ENCODE measurements around the gene RPLP2.

Gene RPLP2

DNA sequence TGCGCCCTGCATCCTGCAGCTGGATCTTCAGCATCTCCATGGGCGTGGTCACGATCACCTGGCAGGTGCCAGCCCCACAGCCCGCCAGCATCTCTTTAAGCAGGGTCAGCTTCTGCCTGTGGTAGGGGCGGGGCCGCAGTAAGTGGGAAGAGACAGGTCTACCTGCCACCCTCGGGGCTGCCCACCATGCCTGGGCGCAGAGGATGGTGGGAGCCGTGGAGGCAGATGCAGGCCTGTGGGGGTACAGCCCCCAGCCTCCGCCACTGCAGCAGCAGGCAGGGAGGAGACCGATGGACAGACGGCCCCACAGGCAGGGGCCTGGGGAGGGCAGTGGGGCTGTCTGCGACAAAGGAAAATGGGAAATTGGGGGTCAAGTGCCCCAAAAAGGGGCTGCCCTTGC is 16.9 kb upstream of the RPLP2 start:
- DNase-seq = no peak

DNA sequence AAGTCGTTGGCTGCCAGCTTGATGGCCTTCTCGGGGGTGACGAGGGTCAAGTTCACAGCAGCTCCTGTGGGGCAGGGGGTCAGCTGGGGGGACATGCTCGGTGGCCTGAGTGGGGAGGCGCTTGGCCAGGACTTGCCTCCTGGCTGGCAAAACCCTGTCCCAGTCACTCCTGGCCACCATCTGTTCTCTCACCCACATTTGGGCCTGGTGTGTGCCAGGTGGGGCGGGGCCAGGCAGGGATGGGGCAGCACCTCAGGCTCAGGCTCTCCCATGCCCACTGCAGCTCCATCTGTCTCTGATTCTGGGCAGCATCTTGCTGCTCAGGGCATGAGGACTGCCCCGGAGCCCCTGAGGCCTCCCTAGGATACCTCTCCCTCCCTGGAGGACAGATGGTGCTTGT is 16.2 kb upstream of the RPLP2 start:
- DNase-seq = no peak

DNA sequence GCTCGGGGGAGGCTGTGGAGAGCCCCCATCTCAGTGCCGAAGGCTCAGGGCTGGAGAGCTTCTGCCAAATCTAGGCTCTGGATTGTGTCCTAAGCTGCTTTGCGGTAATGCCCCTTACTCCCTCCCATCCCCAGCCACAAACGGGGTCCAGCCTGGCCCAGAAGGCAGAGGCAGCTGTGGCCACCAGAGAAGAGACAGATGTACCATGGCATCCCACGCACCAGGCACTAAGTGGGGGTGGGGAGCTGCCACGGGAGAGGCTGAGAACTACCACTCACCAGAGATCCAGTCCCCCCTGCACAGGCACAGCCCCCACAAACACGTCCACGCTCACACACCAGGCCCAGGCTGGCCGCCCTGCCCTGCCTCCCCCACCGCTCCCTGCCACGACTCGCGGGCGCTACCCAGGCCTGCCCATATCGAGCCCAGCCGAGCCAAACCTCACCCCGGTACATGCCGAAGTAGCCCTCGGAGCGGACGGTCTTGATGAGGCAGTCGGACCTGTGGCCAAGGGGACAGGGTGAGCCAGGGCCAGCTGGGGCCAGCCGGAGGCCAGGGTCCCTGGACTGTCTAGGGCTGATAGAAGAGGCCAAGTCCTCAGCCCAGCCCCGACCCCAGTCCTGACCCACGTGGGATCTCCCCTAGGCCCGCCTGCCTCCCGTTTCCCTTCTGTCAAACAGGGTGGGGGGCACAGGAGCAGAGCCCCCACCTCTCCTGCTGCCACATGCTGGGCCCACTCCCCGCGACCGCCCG is 15.6 kb upstream of the RPLP2 start:
- DNase-seq = no peak

DNA sequence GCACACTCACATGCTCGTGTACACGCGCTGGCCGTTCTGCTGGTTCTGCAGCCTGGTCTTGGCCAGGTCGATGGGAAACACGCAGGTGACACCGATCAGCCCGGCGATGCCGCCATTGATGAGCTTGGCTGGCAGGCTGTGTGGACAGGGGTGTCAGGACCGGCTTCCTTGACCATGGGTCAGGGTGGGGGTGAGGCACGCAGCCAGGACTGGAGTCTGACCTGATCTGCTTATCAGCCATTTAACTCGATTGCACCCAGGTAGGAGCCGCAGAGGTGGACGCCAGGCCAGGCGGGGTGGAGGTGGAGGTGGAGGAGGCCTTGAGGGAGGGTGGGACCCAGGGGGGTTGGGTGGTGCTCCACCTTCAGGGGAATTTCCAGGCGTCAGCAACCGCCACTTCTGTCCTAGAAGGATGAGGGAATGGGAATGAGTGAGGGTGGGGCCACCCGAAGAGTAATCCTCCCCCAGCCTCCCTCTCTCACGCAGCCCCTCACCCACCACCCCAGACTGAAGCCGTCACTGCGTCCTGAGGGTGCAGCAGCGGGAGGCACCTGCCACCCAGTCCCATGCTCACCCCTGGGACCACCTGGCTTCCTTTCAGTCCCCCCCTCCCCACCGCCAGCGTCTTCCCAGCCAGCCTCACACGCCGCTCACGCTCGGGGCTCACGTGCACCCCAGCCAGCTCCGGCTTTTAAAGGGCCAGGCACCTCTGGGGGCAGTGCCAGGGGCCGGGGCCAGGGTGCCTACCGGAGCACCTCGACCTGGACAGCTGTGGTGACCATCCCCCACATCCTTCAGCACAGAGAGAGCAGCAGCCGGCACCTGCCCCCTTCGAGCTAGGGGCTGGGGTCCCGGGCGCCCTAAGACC is 14.8 kb upstream of the RPLP2 start:
- no peak for DNase-seq

DNA sequence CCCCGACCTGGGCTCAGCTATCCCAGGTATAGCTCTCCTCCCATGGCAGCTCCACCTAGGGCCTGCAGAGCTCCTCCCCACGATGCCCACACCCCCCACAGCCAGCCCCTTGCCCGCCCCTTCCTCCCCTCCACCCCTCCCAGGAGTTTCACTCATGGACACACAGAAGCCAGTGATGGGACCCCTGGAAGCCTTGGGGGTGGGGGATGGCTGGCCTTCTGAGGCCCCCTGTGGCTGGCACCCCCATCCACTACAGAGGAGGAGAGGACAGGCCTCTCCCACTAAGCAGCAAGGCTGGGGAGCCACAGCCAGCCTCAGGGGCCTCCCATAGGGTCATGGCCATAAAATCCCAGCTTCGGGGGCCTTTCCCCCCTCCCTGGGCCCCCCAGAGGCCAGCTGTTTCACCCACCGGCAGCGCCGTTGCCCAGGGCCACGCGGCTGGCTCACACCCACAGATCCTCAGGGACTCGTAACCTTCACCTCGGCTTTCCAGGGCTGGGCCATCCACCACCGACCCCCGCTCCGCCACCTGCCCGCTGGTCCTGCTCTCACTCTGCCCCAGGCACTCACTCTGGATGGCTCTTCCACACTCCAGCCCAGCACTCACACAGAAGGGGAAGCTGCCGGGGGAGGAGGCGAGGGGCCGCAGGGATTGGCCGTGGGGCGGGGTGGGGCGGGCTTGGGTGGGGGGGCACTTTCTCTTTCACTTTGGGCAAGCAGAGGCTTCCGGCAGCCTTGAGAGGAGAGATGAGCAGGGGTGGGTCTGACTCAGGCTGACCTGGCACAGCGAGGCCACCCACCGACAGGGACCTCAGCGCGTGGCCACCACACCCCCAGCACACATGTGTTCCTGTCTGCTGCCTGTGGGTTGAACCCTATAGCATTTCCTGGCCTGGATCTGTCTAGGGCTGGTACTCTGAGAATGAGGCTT is 13.9 kb upstream of the RPLP2 start:
- peak; percentile 76 for DNase-seq

DNA sequence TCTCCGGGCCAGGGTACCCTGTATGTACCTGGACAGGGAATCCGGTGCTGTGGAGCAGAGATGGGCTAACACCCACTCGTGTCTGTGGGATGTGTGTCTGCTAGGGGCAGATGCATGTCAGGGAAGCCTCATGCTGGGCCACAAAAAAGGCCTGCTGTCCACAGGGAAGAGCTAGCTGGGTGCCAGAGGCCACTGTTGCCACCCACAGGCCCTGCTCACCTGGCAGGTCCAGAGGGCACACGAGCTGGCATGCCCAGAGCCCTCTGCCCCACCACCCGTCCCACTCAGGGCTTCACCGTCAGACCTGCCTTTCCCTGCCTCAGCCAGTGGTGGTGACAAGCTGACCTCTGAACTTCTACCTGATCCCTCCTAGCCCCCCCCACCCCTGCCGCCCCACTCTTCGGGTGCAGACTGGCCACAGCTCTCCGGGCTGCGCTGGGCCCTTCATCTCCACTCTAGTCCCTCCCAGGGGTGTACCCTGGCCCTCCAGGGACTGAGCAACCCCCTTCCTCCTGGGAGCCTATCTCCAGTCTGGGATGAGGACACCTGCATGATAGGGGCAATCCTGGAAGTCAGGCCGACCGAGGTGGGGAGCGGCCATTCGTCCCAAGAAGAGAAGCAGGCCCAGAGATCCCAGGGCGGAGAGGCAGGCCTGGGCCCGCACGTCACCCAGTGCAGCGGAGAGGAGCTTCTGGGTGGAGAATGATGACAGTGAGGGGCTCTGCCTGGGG is 13.0 kb upstream of the RPLP2 start:
- DNase-seq = no peak

DNA sequence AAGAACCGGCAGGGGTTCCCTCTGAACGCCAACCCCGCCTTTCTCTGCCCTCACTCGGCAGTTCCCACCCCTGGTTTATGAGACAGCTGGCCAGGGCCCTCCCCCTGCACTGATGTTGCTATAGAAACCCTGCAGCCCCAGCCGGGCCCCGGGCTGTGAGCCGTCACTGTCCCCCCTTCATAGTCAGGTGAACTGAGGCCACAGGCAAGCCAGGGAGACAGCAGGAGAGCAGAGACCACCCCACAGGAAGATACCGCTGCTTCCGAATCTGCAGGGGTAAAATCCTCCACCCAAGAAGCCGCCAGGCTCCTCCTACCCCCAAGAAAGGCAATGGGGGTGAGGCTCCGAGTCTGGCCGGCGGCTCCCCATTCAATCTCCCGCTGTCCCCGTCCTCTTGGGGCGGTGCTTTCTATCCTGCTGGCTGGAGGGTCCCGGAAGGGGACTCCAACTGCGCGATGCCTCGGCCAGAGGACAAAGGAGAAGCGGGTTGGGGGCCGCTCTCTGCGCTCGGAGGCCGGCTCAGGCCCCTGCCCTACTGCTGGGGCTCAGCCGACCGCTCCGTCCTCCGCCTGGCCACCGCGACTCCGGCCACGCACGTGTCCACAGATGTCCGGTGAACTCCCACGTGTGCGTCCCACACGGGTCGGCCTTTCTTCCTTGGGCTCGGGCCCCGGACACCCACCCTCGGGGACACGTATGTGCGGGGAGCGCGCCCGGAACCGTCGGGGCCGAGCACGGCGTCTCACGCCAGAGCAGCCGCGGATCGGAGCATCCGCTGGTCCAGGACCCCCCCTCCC is 12.3 kb upstream of the RPLP2 start:
- DNase-seq = peak; percentile 81

DNA sequence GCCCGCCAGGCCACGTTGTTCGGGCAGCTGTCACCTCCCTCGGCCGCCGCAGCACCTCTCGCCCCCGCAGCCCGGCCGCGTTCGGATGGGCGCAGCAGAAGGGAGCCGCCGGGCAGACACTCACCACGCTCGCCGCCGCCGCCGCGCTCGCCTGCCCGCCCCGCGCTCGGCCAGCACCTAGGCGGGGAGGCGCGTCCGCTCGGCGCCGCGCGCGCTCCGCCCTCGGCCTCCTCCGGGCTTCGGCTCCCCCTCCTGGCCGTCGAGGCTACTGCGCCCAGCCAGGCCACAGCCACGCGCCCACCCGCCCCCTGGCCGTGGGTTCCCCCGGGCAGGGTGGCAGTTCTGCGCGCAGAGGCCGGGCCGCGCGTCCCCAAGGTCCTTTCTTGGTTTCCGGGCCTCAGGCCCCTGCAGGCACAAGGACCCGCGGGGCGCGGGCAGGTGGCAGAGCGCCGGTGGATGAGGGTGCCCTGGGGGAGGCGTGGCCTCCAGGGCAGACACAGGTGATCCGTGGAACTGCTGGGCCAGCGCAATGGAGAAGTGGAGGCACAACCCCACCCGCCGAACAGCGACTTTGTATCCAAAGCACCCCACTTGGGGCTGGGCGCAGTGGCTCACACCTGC is 11.6 kb upstream of the RPLP2 start, which contains the start of gene SLC25A22:
SLC25A22 (minus strand) TSS at position 189 of the 621 bp plus-strand sequence. CDS start 3,275 bp downstream, outside the sequence.
- peak; percentile 52 for DNase-seq

DNA sequence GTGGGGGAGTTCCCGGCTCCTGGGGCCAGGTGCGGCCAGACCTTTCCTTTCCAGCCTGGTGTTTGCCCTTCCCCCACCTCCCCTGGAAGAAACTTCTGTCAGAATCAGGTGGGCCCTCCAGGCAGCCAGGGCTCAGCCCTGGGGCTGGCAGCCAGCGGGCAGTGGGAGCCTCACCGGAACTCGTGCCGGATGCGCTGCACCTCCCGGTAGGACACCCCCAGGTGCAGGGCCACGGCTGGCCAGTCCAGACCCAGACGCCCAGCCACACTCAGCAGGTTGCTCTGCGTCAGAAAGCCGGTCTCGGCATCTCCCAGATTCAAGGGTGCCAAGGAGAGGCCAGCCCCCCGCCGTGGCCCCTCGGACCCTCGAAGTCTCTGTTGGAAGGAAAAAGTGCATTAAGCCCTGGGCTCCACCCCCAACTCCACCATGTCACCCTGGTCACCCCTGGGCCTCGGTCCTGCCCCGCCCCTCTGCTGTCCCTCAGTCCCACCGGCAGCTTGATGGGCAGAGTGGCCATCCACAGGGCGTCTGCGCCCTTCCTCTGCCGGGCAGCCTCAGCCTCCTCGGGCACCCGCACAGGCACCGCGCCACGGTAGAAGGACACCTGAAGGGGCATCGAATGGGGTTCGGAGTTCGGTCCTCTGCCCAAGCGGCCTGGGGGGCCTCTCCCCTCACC is 10.0 kb upstream of the RPLP2 start:
- DNase-seq = no peak

DNA sequence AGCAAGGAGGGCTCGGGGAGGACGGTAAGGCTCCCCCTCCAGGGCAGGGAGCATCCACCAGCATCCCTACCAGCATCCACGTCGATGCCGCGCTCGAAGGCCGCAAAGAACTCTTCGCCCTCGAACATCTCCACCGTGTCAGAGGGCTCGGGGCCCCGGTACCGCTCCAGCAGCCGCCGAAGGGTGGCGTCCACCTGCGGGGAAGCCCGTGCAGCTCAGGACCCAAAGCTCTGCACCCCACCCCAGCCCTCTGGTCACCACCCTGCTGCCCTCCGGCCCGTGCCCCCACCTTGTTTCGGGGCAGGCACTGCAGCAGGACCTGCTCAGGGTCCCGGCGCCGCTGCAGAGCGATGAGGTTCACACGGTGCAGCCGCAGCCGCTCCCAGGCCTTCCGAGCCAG is 9.3 kb upstream of the RPLP2 start:
- DNase-seq = no peak

DNA sequence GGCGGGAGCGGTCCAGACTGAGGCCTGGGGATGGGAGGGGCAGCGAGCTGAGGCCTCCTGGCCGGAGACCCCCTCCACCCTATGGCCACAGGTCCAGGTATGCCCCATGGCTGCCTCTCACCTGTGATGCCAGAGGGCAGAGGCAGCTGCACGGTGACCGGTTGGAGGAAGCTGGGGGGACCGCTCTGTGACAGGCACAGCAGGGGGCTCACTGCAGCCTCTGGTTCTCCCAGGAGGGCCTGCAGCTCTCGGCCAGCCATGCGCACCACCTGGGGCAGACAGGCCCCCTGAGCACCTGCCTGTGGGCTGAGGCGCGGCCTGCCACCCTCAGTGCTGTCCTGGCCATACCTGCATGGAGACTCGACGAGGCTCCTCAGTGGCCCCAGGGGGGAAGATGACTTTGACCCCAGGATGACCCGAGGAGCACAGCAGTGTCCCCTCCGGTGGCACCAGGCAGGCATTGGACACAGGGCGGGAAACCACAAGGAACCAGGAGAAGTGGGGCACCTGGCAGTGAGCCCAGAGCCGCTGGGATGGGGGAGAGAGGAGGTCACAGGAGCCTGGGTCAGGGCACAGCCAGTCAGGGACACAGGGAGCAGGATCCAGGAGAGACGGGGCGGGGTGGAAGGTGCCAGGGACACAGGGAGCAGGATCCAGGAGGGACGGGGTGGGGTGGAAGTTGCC is 8.5 kb upstream of the RPLP2 start:
- no peak for DNase-seq

DNA sequence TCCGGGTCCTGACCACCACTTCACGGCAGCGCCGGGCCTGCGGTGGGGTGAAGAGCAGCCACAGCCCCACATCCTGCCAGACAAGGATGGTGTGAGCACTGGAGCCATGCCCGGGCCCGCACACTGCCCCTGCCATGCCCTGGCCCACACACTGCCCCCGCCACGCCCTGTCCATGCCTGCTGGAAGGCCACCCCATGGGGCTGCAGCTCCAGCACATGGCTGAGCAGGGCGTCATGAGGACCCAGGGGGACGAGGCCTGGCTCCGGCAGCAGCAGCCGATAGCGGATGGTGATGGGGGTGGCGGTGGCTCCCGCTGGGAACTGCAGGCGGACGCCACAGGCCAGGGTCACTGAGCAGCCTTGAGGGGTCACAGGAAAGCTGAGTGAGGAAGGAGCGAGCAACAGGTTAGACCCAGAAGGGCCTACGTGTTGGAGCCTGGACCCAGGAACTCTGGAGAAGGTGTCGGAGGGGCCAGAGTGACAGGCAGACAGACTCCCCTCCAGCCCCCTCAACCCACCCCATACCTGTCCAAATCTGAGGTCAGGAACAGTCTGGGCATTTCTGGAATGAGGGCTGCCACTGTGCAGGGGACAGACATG is 7.6 kb upstream of the RPLP2 start:
- no peak for DNase-seq

DNA sequence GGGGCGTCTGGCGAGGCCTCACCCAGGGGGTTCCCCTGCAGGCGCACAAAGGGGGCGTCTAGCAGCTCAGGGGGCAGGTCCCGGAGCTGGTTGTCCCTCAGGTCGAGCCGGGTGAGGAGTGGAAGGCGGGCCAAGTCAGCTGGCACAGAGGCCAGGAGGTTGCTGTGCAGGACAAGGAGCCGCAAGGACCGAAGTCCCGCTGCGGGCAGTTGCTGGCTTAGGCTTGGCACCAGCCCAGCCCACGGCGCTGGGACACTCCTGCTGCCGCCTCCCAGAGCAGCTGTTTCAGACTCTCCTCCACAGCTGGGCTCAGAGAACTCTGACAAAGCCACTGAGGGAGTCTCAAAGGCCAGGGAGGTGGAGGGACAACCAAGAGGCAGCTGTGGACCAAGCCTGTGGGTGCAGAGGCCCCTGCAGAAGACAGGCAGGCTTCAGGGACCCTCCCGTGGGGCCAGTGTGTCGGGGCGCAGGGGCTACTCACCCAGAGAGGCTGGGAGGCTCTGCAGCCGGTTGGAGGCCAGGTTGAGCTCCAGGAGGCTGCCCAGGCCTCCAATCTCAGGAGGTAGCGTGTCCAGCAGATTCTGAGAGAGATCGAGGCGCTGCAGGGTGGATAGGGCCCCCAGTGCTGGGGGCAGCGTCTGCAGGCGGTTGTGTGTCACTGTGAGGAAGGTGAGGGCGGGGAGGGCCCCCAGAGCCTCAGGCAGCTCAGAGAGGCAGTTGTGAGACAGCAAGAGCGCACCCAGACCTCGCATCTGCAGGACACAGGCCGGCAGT is 6.9 kb upstream of the RPLP2 start:
- no peak for DNase-seq

DNA sequence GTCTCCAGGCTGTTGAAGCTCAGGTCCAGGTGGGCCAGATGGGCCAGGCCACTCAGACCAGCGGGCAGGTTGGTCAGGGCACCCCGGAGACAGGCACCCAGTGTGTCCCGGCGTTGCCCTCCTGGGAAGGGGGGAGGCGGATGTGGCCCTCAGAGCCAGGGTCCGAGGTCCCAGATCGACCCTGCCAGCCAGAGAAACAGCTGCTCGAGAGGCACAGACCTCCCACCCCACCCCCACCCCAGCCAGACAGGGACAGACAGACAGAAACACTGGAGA is 6.4 kb upstream of the RPLP2 start:
- DNase-seq = no peak

DNA sequence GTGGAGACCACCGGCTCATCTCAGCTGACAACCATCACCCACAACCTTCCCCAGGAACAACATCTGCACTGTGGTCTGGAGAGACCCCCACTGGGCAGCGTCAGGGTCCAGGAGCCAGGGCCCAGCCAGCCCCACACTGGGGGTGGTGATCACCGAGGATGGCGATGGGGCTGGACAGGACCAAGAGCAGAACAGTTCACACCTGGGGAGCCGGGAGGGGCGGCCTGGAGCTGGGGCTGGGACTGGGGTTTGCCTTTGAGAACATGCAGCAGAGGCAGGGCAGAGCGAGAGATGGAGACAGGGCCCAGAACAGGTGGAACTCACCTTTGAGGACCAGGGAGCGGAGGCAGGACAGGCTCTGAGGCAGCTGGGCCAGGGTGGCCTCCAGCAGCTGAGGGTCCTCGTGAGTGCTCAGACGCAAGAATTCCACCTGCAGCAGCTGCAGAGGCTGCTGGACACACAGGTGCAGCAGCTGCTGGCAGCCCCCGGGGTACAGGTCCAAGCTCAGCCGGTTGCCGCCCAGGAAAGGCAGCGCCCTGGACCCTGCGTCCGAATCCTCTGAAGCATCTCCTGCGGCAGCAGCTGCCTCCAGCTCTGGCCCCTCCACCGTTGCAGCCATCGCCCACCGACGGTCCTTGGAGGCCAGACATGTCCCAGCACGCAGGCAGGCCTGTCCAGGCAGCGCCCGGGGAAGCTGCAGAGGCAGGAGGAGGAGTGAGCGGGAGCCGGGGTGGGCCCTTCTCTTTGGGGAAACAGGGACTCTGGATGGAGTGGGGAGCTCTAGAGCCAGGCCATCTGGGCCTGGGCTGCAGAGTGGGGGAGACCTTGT is 5.8 kb upstream of the RPLP2 start:
- DNase-seq = no peak

DNA sequence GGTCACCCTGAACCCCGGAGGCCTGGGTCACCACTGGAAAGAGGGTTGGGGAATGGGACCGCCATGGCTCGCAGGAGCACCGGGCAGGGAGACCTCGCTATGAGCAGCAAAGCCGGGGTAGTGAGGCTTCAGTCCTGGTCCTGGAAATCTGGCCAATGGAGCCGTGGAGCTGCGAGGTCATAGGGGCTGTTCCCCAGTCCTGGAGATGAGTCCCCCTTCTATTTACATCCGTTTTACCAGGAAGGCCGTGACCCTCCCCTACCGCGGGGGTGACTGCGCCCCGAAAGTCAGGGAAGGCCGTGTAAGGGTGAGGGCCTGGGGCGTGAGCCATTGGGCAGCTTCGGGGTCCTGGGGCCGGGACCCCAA is 5.2 kb upstream of the RPLP2 start:
- no peak for DNase-seq

DNA sequence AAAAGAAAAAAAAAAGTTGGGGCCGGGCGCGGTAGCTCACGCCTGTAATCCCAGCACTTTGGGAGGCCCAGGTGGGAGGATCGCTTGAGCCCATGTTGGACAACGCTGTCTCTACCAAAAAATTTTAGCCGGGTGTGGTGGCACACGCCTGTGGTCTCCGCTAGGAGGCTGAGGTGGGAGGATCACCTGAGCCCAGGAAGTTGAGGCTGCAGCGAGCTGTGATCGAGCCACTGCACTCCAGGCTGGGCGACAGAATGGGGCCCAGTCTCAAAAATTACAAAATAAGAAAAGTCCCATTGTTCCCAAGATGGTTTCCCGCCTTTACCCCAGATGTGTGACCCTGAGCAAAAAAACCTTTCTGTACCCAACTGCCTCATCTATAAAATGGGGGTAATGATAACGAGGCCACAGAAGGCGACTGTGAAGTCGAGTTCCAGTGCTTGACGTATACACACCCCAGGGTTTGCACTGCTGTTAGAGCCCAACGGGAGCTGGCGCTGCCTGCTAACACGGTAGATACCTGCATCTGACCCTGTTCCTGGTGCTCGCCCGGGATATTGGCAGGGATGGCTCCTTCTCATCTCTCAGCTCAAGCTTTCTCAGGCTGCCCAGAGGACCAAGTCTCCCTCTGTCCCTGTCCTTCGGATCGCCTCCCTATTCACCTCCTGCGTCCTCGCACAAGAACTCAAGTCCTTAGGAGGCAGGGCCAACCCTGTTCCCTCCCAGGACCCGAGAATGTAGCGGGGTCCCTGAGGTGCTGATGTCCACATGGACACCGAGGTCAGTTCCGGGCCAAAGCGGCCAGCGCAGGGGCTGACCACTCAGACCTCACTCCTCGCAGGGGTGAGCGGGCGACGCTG is 1.1 kb upstream of the RPLP2 start:
- no peak for DNase-seq

Data from kidney glomerular epithelial cell (primary cell).